SK-N-SH treated with all-trans-retinoic acid at 6 μM for 48 hours (cell line): ENCODE measurements around the gene ASCL4.

ENCODE experiments used
- ATAC-seq: fragments of 200-7000 bp; cut with Tn5 transposase; 3 replicates; pipeline ENCODE4 v1.9.1; 2020; ENCODE audit warnings: mild to moderate bottlenecking, moderate library complexity
- ARNTL ChIP-seq: fragments of 450-650 bp; formaldehyde crosslinking; IDR thresholded peaks from 2 replicates; pipeline ENCODE4 v1.5.0; 2020; ENCODE audit warnings: low read depth, mild to moderate bottlenecking, moderate library complexity, borderline replicate concordance
- CSDC2 ChIP-seq: fragments of 250-450 bp; sonication (Bioruptor Pico); IDR thresholded peaks from 2 replicates; pipeline ENCODE4 v1.5.0; 2020; ENCODE audit warnings: mild to moderate bottlenecking, moderate library complexity
- CSRNP3 ChIP-seq: fragments of 250-450 bp; sonication (Bioruptor Pico); IDR thresholded peaks from 2 replicates; pipeline ENCODE4 v1.5.1; 2021; ENCODE audit warnings: mild to moderate bottlenecking, moderate library complexity
- GLIS3 ChIP-seq: fragments of 250-450 bp; sonication (Bioruptor Pico); IDR thresholded peaks from 2 replicates; pipeline ENCODE4 v1.5.0; 2020; ENCODE audit warnings: mild to moderate bottlenecking, moderate library complexity
- ISL1 ChIP-seq: fragments of 250-450 bp; sonication (Bioruptor Pico); IDR thresholded peaks from 2 replicates; pipeline ENCODE4 v2.1.2; 2022; ENCODE audit warnings: mild to moderate bottlenecking, moderate library complexity
- OSR1 ChIP-seq: fragments of 250-450 bp; sonication (Bioruptor Pico); IDR thresholded peaks from 2 replicates; pipeline ENCODE4 v1.8.0; 2022; ENCODE audit warnings: moderate library complexity, mild to moderate bottlenecking, inconsistent platforms
- PPARA ChIP-seq: fragments of 250-450 bp; sonication (Bioruptor Pico); IDR thresholded peaks from 2 replicates; pipeline ENCODE4 v1.5.0; 2020; ENCODE audit warnings: mild to moderate bottlenecking, borderline replicate concordance
- RARB ChIP-seq: fragments of 250-450 bp; sonication (Bioruptor Pico); IDR thresholded peaks from 2 replicates; pipeline ENCODE4 v1.8.0; 2021; ENCODE audit warnings: mild to moderate bottlenecking, moderate library complexity
- TCF4 ChIP-seq: fragments of 250-450 bp; sonication (Bioruptor Pico); IDR thresholded peaks from 2 replicates; pipeline ENCODE4 v1.8.0; 2021; ENCODE audit warnings: mild to moderate bottlenecking, moderate library complexity, borderline replicate concordance
- TOX ChIP-seq: fragments of 250-450 bp; sonication (Bioruptor Pico); IDR thresholded peaks from 2 replicates; pipeline ENCODE4 v1.8.0; 2021; ENCODE audit warnings: mild to moderate bottlenecking, moderate library complexity, borderline replicate concordance
- ZC3H10 ChIP-seq: fragments of 250-450 bp; sonication (Bioruptor Pico); IDR thresholded peaks from 2 replicates; pipeline ENCODE4 v1.5.1; 2021; ENCODE audit warnings: mild to moderate bottlenecking, moderate library complexity
- ZFP30 ChIP-seq: fragments of 450-650 bp; formaldehyde crosslinking; IDR thresholded peaks from 2 replicates; pipeline ENCODE4 v1.5.0; 2022; ENCODE audit warnings: mild to moderate bottlenecking, moderate library complexity
- ZNF565 ChIP-seq: fragments of 450-650 bp; formaldehyde crosslinking; conservative IDR thresholded peaks from 2 replicates; pipeline ENCODE4 v1.5.0; 2020; ENCODE audit warnings: low read depth, mild to moderate bottlenecking, moderate library complexity
- ZNF70 ChIP-seq: fragments of 450-650 bp; formaldehyde crosslinking; IDR thresholded peaks from 2 replicates; pipeline ENCODE4 v1.5.0; 2020; ENCODE audit warnings: mild to moderate bottlenecking, moderate library complexity
- TF ChIP-seq, protein P1 (sequence below): fragments of 250-450 bp; sonication (Bioruptor Pico); IDR thresholded peaks from 2 replicates; pipeline ENCODE4 v1.8.0; 2020; ENCODE audit warnings: mild to moderate bottlenecking, moderate library complexity, borderline replicate concordance
- TF ChIP-seq, protein P2 (sequence below): fragments of 250-450 bp; sonication (Bioruptor Pico); IDR thresholded peaks from 2 replicates; pipeline ENCODE4 v1.5.1; 2020; ENCODE audit warnings: low read depth, mild to moderate bottlenecking, moderate library complexity

ASCL4 gene

DNA sequence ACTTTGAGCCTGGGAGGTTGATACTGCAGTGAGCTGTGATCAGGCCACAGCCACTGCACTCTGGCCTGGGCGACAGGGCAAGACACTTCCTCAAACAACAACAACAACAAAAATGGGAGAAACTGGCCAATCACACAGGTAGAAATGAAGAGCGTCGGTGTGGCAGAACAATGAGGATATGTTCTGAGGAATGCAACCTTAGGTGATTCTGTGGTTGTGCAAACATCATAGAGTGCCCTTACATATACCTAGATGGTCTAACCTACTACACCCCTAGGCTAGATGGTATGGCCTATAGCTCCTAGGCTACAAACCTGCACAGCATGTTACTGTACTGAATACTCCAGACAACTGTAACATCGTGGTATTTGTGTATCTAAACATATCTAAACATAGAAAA is 9.9 kb upstream of the ASCL4 start (continued):
- TF ChIP-seq GLIS3, result no peak
- TF ChIP-seq ZNF70 (CRISPR knock-in tag), result no peak
- TF ChIP-seq, protein P1, sequence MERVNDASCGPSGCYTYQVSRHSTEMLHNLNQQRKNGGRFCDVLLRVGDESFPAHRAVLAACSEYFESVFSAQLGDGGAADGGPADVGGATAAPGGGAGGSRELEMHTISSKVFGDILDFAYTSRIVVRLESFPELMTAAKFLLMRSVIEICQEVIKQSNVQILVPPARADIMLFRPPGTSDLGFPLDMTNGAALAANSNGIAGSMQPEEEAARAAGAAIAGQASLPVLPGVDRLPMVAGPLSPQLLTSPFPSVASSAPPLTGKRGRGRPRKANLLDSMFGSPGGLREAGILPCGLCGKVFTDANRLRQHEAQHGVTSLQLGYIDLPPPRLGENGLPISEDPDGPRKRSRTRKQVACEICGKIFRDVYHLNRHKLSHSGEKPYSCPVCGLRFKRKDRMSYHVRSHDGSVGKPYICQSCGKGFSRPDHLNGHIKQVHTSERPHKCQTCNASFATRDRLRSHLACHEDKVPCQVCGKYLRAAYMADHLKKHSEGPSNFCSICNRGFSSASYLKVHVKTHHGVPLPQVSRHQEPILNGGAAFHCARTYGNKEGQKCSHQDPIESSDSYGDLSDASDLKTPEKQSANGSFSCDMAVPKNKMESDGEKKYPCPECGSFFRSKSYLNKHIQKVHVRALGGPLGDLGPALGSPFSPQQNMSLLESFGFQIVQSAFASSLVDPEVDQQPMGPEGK (CRISPR knock-in tag), result no peak
- TF ChIP-seq ZC3H10, result no peak
- TF ChIP-seq ZFP30 (CRISPR knock-in tag), result no peak
- no peak for TF ChIP-seq RARB (CRISPR knock-in tag)
- TF ChIP-seq ISL1 (CRISPR knock-in tag), result no peak
- TF ChIP-seq PPARA (CRISPR knock-in tag), result no peak
- TF ChIP-seq OSR1, result no peak
- TF ChIP-seq, protein P2, sequence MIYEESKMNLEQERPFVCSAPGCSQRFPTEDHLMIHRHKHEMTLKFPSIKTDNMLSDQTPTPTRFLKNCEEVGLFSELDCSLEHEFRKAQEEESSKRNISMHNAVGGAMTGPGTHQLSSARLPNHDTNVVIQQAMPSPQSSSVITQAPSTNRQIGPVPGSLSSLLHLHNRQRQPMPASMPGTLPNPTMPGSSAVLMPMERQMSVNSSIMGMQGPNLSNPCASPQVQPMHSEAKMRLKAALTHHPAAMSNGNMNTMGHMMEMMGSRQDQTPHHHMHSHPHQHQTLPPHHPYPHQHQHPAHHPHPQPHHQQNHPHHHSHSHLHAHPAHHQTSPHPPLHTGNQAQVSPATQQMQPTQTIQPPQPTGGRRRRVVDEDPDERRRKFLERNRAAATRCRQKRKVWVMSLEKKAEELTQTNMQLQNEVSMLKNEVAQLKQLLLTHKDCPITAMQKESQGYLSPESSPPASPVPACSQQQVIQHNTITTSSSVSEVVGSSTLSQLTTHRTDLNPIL (CRISPR knock-in tag), result no peak

- ATAC-seq, result no peak
Measured at GRCh38 chr12:107765316-107765715, 9.2 kb upstream of the ASCL4 start.

DNA sequence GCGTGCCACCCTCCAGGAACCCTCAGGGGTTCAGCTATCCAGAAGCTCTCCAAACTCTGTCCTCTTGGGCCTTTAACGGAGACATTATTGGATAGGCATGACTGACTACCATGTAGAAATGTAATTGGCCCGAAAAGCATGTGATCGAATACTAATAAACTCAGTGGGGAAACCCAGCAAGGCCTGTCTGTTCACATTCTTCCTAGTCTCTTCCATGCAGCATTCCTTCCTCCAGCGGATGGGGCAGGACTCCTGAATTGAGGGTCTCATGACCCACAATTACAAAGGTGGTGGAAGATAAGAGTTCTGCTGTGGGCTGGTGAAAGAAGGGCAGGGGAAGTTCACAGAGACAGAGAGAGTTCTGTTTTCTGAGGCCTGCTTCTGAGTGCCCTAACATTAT is 7.0 kb upstream of the ASCL4 start:
- ATAC-seq, result no peak
- TF ChIP-seq CSRNP3 (no peak), TCF4 (CRISPR knock-in tag) (no peak)
- TF ChIP-seq, all 23 proteins: peak for 0

More at GRCh38 chr12:107765316-107765715, 9.2 kb upstream of the ASCL4 start:
- TF ChIP-seq ZNF565 (CRISPR knock-in tag) (no peak), TCF4 (CRISPR knock-in tag) (no peak), CSRNP3 (no peak), CSDC2 (no peak), TOX (CRISPR knock-in tag) (no peak), PPARA (CRISPR knock-in tag) (no peak)
- TF ChIP-seq, protein P2 (CRISPR knock-in tag), result no peak

DNA sequence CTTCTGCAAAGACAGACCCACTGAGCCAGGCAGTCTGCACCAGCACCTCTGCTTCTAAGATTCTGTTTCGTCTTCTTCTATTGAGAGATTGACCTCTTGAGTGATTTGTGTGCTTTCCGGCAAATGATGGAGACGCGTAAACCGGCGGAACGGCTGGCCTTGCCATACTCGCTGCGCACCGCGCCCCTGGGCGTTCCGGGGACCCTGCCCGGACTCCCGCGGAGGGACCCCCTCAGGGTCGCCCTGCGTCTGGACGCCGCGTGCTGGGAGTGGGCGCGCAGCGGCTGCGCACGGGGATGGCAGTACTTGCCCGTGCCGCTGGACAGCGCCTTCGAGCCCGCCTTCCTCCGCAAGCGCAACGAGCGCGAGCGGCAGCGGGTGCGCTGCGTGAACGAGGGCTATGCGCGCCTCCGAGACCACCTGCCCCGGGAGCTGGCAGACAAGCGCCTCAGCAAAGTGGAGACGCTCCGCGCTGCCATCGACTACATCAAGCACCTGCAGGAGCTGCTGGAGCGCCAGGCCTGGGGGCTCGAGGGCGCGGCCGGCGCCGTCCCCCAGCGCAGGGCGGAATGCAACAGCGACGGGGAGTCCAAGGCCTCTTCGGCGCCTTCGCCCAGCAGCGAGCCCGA is 703 bp downstream of the ASCL4 start:
- no peak for TF ChIP-seq OSR1
- TF ChIP-seq TCF4 (CRISPR knock-in tag), result no peak
- TF ChIP-seq PPARA (CRISPR knock-in tag), result no peak
- no peak for TF ChIP-seq ZNF70 (CRISPR knock-in tag)
- TF ChIP-seq CSDC2, result no peak
- TF ChIP-seq ZFP30 (CRISPR knock-in tag), result no peak
- TF ChIP-seq TOX (CRISPR knock-in tag), result no peak
- TF ChIP-seq ARNTL (CRISPR knock-in tag), result no peak
- TF ChIP-seq ZNF565 (CRISPR knock-in tag), result no peak
- TF ChIP-seq, protein P1 (CRISPR knock-in tag), result no peak
- no peak for TF ChIP-seq GLIS3
- TF ChIP-seq RARB (CRISPR knock-in tag), result no peak
- peak; percentile 32; the same call in 1 of the 3 replicates for ATAC-seq
